GM18498 (cell line): Measurements from ENCODE around the gene PCDHGA4.
A peak's percentile ranks its signal among the peaks of the same experiment; 100 is the strongest.
"Not testable (repeated sequence)": the region's sequence is repeated elsewhere in the genome, so short reads cannot be mapped to it uniquely, and the experiment has no call there.

ENCODE experiments used
- ATAC-seq: cut with Tn5 transposase; IDR thresholded peaks from one replicate; pipeline ENCODE4 v1.9.1; 2021; ENCODE audit warnings: mild to moderate bottlenecking, moderate library complexity; ENCODE audit not compliant: unreplicated experiment

PCDHGA4 gene

GRCh38 chr5:141382469-141383294 is 27.9 kb downstream of the PCDHGA4 start, which contains the start of gene PCDHGA7:
PCDHGA7 (plus strand) TSS chr5:141382742; CDS start chr5:141382900, 158 bp downstream.
- no peak for ATAC-seq

GRCh38 chr5:141383345-141383744 is 28.5 kb downstream of the PCDHGA4 start:
- no peak for ATAC-seq

DNA sequence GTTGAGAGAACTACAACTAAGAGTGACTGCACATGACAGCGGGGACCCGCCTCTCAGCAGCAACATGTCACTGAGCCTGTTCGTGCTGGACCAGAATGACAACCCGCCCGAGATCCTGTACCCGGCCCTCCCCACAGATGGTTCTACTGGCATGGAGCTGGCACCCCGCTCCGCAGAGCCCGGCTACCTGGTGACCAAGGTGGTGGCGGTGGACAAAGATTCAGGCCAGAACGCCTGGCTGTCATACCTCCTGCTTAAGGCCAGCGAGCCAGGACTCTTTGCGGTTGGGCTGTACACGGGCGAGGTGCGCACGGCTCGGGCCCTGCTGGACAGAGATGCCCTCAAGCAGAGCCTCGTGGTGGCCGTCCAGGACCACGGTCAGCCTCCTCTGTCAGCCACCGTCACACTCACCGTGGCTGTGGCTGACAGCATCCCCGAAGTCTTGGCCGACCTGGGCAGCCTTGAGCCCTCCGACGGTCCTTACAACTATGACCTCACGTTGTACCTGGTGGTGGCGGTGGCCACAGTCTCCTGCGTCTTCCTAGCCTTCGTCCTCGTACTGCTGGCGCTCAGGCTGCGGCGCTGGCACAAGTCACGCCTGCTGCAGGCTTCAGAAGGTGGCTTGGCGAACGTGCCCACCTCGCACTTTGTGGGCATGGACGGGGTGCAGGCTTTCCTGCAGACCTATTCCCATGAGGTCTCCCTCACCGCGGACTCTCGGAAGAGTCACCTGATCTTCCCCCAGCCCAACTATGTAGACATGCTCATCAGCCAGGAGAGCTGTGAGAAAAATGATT is 29.8 kb downstream of the PCDHGA4 start:
- no peak for ATAC-seq

GRCh38 chr5:141387557-141388311 is 32.9 kb downstream of the PCDHGA4 start, which contains the start of gene PCDHGB4:
PCDHGB4 (plus strand) TSS chr5:141387698; CDS start chr5:141387885, 187 bp downstream.
- ATAC-seq: not testable (repeated sequence)

- no peak for ATAC-seq
Observed at GRCh38 chr5:141388661-141389060, 33.8 kb downstream of the PCDHGA4 start.

DNA sequence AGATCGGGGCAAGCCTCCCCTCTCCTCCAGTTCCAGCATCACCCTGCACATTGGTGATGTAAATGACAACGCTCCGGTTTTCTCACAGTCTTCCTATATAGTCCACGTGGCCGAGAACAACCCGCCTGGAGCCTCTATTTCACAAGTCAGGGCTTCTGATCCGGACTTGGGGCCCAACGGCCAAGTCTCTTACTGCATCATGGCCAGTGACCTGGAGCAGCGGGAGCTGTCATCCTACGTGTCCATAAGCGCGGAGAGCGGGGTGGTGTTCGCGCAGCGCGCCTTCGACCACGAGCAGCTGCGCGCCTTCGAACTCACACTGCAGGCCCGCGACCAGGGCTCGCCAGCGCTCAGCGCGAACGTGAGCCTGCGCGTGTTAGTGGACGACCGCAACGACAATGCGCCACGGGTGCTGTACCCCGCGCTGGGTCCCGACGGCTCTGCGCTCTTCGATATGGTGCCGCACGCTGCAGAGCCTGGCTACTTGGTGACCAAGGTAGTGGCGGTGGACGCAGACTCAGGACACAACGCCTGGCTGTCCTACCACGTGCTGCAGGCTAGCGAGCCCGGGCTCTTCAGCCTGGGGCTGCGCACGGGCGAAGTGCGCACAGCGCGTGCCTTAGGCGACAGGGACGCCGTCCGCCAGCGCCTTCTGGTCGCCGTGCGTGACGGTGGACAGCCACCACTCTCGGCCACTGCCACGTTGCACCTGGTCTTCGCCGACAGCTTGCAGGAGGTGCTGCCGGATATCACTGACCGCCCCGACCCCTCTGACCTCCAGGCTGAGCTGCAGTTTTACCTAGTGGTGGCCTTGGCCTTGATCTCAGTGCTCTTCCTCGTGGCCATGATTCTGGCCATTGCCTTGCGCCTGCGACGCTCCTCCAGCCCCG is 34.6 kb downstream of the PCDHGA4 start:
- ATAC-seq: no peak

- no peak for ATAC-seq
Observed at GRCh38 chr5:141392429-141393198, 37.8 kb downstream of the PCDHGA4 start, which contains the start of gene PCDHGA8. PCDHGA8 (plus strand) TSS chr5:141392633; CDS start chr5:141392814, 181 bp downstream.

GRCh38 chr5:141393267-141393666 is 38.4 kb downstream of the PCDHGA4 start:
- no peak for ATAC-seq

DNA sequence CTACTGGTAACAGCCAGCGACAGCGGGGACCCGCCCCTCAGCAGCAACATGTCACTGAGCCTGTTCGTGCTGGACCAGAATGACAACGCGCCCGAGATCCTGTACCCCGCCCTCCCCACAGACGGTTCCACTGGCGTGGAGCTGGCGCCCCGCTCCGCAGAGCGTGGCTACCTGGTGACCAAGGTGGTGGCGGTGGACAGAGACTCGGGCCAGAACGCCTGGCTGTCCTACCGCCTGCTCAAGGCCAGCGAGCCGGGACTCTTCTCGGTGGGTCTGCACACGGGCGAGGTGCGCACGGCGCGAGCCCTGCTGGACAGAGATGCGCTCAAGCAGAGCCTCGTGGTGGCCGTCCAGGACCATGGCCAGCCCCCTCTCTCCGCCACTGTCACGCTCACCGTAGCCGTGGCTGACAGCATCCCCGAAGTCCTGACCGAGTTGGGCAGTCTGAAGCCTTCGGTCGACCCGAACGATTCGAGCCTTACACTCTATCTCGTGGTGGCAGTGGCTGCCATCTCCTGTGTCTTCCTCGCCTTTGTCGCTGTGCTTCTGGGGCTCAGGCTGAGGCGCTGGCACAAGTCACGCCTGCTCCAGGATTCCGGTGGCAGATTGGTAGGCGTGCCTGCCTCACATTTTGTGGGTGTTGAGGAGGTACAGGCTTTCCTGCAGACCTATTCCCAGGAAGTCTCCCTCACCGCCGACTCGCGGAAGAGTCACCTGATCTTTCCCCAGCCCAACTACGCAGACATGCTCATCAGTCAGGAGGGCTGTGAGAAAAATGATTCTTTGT is 39.8 kb downstream of the PCDHGA4 start:
- not testable (repeated sequence) for ATAC-seq

- peak; percentile 79 for ATAC-seq
Observed at GRCh38 chr5:141397756-141398551, 43.1 kb downstream of the PCDHGA4 start, which contains the start of gene PCDHGB5. PCDHGB5 (plus strand) TSS chr5:141397947; CDS start chr5:141398128, 181 bp downstream.

- no peak for ATAC-seq
Observed at GRCh38 chr5:141398608-141399007, 43.8 kb downstream of the PCDHGA4 start.

- ATAC-seq: no peak
Observed at GRCh38 chr5:141399555-141400258, 44.9 kb downstream of the PCDHGA4 start.

DNA sequence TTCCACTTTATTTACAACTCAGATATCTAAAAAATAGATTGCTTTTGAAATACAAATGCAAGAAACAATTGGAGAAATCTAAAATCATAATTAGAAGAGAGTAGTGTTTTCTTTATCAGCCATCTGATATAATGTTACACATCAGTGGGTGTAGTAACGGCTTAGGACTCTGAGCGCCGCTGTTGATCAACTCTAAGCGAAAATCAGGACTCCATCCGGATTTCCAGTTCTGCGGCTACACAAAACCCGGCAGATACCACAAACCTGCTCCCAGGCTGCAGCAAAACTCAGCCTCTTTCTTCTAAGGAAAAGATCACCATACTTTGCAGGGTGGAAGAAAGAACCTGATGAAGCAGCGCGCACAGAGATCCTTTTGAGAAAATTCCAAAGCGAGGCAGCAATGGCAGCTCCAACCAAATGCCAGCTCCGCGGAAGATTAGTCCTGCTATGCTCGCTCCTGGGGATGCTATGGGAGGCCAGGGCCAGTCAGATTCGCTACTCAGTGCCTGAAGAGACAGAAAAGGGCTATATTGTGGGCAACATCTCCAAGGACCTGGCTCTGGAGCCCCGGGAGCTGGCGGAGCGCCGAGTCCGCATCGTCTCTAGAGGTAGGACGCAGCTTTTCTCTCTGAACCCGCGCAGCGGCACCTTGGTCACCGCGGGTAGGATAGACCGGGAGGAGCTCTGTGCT is 47.9 kb downstream of the PCDHGA4 start, which contains the start of gene PCDHGA9:
PCDHGA9 (plus strand) TSS at position 226 of the 691 bp plus-strand sequence; CDS start at position 401, 175 bp downstream.
- no peak for ATAC-seq

DNA sequence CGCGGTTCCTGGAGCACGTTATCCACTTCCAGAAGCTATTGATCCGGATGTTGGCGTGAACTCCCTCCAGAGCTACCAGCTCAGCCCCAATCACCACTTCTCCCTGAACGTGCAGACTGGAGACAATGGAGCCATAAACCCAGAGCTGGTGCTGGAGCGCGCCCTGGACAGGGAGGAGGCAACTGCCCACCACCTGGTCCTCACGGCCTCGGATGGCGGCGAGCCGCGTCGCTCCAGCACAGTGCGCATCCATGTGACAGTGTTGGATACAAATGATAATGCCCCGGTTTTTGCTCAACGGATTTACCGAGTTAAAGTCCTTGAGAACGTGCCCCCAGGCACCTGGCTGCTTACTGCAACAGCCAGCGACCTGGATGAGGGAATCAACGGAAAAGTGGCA is 48.6 kb downstream of the PCDHGA4 start:
- no peak for ATAC-seq
